LNCAP (cell line): ENCODE data around the gene NAGPA.

Experiments
- TF ChIP-seq, protein P1 (sequence below): fragments of 450-650 bp; IDR thresholded peaks from 2 replicates; pipeline ENCODE4 v1.5.1; 2017; ENCODE audit warnings: mild to moderate bottlenecking

The NAGPA gene

DNA sequence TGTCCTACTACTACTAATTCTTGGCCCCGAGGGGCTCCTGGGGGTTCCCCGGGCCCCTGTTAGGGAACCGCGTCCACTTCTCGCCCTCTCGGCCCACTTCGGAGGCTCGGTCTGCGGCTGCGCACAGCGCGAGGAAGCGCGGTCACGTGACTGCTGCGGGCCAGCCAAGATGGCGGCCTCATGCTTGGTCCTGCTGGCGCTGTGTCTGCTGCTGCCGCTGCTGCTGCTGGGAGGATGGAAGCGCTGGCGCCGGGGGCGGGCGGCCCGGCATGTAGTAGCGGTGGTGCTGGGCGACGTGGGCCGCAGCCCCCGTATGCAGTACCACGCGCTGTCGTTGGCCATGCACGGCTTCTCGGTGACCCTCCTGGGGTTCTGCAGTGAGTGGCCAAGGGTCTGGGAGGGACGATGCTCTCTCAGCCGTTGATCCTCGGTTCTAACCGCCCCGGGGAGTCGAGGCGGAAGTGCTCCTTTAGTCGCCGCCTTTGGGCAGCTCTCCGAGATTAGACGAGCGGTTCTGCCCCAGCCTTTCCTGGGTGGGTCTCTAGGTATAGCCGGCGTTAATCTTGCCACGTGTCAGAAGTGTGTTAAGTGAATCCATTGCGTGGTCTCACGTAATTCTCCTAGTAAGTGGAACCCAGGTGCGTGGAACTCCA, 38.1 kb upstream of the NAGPA start, which contains the start of gene ALG1:
Gene ALG1 (plus strand): TSS at position 163 of the 653 bp plus-strand sequence. CDS start 7 bp downstream, at position 170.
- TF ChIP-seq, protein P1, sequence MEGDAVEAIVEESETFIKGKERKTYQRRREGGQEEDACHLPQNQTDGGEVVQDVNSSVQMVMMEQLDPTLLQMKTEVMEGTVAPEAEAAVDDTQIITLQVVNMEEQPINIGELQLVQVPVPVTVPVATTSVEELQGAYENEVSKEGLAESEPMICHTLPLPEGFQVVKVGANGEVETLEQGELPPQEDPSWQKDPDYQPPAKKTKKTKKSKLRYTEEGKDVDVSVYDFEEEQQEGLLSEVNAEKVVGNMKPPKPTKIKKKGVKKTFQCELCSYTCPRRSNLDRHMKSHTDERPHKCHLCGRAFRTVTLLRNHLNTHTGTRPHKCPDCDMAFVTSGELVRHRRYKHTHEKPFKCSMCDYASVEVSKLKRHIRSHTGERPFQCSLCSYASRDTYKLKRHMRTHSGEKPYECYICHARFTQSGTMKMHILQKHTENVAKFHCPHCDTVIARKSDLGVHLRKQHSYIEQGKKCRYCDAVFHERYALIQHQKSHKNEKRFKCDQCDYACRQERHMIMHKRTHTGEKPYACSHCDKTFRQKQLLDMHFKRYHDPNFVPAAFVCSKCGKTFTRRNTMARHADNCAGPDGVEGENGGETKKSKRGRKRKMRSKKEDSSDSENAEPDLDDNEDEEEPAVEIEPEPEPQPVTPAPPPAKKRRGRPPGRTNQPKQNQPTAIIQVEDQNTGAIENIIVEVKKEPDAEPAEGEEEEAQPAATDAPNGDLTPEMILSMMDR = no peak

DNA sequence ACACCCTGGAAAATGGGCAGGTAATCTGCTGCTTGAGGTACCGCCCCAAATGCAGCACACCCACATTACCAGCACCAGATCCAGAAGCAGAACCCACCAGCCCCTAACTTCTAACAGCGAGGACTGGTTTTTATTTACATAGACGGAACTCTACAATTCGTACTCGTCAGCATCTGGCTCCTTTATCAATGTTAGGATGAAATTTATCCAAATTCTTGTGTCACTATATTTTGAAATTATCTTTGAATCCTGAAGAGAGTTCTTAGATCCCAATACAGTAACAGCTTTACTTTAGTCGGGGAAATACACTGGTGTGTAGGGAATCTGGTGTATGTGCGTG, 37.6 kb upstream of the NAGPA start:
- TF ChIP-seq, protein P1 = no peak

- TF ChIP-seq, protein P1 = no peak
Observed at GRCh38 chr16:5070431-5071186, 36.9 kb upstream of the NAGPA start.

- TF ChIP-seq, protein P1 = no peak
Observed at GRCh38 chr16:5069854-5070253, 36.1 kb upstream of the NAGPA start.

DNA sequence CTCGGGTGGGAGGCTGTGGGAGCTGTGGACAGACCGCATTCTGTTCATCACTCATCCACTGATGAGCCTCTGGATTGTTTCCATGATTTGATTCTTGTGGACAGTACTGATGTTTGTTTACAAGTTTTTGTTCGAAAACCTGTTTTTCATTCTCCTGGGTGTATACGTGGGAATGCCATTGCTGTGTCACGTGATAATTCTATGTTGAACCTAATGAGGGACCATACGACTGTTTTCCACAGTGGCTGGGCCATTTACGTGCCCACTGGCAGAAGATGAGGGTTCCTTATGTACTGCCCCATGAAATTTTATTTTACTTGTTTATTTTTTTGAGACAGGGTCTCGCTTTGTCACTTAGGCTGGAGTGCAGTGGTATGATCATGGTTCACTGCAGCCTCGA, 35.3 kb upstream of the NAGPA start:
- TF ChIP-seq, protein P1 = no peak

DNA sequence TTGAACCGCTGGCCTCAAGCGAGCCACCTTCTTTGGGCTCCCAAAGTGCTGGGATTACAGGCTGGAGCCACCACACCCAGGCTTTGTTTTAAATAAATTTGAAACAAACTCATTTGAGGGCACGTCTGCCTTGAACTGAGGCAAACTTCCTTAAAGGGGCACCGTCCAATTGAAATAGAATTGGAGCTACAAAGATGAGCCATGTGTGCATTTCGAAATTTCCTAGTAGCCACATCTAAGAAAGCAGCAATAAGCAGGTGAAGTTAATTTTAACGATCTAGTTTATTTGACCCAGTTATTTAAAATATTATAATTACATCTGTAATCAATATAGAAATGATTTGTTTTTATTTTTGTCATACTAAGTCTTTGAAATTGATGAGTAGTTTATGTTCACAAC, 32.8 kb upstream of the NAGPA start:
- TF ChIP-seq, protein P1 = no peak

- TF ChIP-seq, protein P1 = no peak
Observed at GRCh38 chr16:5065813-5066212, 32.1 kb upstream of the NAGPA start, which contains the start of gene C16orf89. Gene C16orf89 (minus strand): TSS chr16:5065956. CDS start chr16:5065908, 48 bp downstream.
